HEK293T (cell line): Measurements from ENCODE around the gene NOMO2.
"Not testable (repeated sequence)": the region's sequence is repeated elsewhere in the genome, so short reads cannot be mapped to it uniquely, and the experiment has no call there.

Experiments
- ARNT ChIP-seq: fragments of 450-650 bp; IDR thresholded peaks from 2 replicates; pipeline ENCODE4 v1.6.1; 2017; ENCODE audit warnings: mild to moderate bottlenecking
- BHLHE40 ChIP-seq: fragments of 450-650 bp; IDR thresholded peaks from 2 replicates; pipeline ENCODE4 v1.6.1; 2016; ENCODE audit warnings: mild to moderate bottlenecking, moderate library complexity, borderline replicate concordance
- CTBP1 ChIP-seq: fragments of 450-650 bp; IDR thresholded peaks from 2 replicates; pipeline ENCODE4 v1.6.1; 2016; ENCODE audit warnings: borderline replicate concordance
- ELF4 ChIP-seq: fragments of 450-650 bp; IDR thresholded peaks from 2 replicates; pipeline ENCODE4 v1.6.1; 2017; ENCODE audit warnings: antibody characterized with exemption
- FOXA1 ChIP-seq: fragments of 450-650 bp; IDR thresholded peaks from 2 replicates; pipeline ENCODE4 v1.6.1; 2016; ENCODE audit warnings: mild to moderate bottlenecking
- FOXK2 ChIP-seq: fragments of 450-650 bp; IDR thresholded peaks from 2 replicates; pipeline ENCODE4 v1.6.1; 2016; ENCODE audit warnings: mild to moderate bottlenecking
- FOXM1 ChIP-seq: fragments of 450-650 bp; IDR thresholded peaks from 2 replicates; pipeline ENCODE4 v1.6.1; 2017; ENCODE audit warnings: mild to moderate bottlenecking, borderline replicate concordance
- LEF1 ChIP-seq: fragments of 450-650 bp; IDR thresholded peaks from 2 replicates; pipeline ENCODE4 v1.6.1; 2017; ENCODE audit warnings: mild to moderate bottlenecking, borderline replicate concordance
- PKNOX1 ChIP-seq: fragments of 450-650 bp; IDR thresholded peaks from 2 replicates; pipeline ENCODE4 v1.6.1; 2016
- SP1 ChIP-seq: fragments of 450-650 bp; IDR thresholded peaks from 2 replicates; pipeline ENCODE4 v1.6.1; 2017
- SUZ12 ChIP-seq: fragments of 450-650 bp; IDR thresholded peaks from 2 replicates; pipeline ENCODE4 v1.6.1; 2016; ENCODE audit warnings: mild to moderate bottlenecking

GRCh38 chr16:18526547-18526946 is 35.4 kb downstream of the NOMO2 start:
- TF ChIP-seq PKNOX1, SUZ12, SP1, FOXA1, BHLHE40, ARNT, FOXK2, FOXM1, ELF4, CTBP1, LEF1: not testable (repeated sequence)
